Kasumi-1 (cell line): ENCODE measurements around the gene CDC26.
A peak's percentile ranks its signal among the peaks of the same experiment; 100 is the strongest.
"Not testable (repeated sequence)": the region's sequence is repeated elsewhere in the genome, so short reads cannot be mapped to it uniquely, and the experiment has no call there.

ENCODE experiments used
- DNase-seq, 2 experiments: peaks; one replicate each; lab custom pipeline; 2025; lab: John Stamatoyannopoulos, UW

Gene CDC26

DNA sequence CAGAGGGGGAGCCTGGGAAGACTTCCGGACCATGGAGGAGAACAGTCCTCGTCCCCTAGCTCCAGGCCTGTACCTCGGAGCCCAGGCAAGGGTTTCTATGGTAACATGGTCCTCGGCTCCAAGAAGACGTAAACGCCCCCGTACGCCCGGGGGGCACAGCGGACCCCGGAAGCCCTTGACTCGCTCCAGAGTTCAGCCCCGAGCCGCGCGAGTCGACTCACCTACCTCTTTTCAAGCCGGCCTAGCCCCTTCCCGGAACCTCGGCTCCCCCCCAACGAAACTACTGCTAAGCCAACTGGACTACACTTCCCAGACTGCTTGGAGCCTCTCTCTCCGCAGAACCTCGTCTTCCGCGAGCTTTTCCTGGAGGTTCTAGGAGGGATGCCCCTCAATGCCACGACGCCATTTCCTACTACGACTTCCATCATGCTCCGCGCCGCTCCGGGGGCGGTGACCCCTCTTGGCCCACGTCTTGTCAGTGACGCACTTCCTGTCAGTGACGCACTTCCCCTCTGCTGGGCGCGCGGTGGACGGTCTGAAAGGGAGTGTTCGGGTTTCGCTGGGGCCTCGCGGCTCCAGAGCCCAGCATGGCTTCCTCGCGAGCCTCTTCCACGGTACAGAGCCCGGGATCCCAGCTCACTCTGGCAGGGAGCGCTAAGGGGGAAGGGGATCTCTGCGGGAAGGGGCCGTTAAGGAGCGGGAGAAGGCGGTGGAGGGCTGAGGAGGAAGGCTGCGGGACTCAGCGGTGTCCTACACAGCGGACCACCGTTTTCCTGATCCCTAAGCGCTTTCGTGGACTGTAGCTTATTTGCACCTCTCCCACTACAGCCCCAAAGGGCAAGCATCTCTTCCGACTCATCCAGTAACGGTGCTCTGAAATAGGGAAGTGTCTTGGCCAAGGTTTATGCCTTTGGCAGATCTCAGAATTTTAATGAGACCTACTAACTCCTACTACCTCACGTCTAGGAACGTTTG lies at the start of gene CDC26, which contains the start of gene PRPF4:
CDC26 (minus strand) TSS at position 416 of the 975 bp plus-strand sequence. CDS start 3,065 bp downstream, outside the sequence.
PRPF4 (plus strand) TSS at position 502 of the 975 bp plus-strand sequence; CDS start at position 588, 86 bp downstream.
- DNase-seq: peak; percentile 98

DNA sequence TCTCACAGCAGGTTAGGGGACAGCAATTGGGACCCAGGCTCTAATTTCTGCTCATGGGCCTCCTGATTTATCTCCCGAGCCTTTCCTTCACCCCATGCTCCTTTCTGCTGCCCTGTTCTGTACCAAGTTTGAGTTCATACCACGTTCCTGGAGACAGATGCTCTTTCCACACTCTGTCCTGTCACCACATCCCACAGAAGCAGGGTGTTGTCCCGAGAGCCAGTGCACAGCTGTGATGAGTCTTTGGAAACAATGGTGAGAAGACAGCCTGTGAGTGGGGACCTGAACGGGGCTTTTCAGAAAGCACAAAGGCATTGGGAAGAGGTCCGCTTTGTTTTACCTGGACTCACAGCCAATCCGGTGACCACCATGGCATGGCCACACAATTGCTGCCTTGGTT lies 47.3 kb upstream of the CDC26 start:
- DNase-seq: no peak

DNA sequence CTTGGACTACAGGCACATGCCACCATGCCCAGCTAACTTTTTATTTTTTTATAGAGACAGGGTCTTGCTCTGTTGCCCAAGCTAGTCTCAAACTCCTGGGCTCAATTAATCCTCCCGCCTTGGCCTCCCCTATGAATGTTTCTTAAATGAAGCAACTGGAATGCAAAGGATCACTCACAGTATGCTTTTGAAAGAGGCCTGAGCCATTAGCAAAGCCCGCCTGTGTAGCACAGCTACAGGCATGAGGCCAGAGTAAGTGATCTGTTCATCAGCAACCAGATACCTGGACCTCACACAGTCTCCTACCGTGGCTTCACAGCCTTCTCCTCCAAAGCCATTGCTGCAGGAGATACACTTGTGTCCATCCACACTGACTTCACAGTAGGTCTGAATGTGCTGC lies 44.7 kb upstream of the CDC26 start:
- no peak for DNase-seq

DNA sequence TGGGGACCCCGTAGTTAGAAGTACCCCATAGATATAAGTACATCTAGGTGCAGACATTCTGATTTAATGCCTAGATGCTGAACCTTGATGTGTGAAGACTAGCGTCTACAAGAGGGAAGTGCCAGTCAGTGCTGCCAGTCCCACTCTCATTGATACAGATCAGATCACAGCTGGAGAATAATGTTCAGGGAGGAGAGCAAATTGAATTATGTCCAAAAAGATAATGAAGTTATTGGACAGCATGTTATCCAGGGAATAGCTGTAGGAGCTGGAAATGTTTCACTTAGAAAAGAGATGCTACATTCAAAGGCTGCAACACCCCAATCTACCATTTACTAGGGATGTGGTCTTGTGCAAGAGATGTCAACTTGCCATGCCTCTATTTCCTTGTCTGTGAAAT lies 43.7 kb upstream of the CDC26 start:
- DNase-seq: no peak

DNA sequence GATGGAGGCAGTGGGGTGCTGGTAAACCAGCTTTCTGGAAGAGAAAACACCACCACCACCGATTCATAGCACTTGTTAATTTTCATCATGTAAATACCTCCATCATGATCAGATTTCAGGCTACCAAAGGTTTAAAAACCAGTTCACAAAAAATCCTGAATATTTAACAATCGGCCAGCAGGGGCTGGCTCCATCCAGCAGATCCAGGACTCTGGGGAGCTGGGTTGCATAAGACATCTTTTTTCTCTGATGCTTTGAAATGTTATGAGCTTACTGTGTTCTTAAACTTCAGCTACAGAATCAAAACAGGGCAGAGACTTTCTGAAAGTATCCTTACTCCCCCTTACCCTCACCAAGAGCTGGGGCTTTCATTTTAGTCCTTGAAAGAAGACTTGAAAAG lies 42.4 kb upstream of the CDC26 start:
- DNase-seq: no peak

DNA sequence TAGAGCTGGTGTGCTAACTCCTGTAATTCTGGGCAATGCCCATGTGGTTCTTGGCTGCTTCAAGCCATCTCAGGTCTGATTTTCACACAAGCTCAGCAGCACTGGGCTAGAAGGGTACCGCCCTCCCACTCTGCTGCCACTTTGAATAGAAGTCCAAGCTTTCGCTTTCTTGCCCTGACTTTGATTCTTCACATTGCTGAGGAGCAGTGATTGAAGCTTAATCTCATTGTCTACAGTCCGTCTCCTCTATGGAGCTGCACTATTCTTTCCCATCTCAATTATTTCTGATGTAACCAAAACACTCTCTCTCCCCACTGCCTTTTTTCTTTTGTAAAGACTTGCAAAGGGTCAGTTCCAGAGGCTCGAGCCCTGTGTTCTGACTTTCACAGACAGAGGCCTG lies 40.7 kb upstream of the CDC26 start:
- no peak for DNase-seq

DNA sequence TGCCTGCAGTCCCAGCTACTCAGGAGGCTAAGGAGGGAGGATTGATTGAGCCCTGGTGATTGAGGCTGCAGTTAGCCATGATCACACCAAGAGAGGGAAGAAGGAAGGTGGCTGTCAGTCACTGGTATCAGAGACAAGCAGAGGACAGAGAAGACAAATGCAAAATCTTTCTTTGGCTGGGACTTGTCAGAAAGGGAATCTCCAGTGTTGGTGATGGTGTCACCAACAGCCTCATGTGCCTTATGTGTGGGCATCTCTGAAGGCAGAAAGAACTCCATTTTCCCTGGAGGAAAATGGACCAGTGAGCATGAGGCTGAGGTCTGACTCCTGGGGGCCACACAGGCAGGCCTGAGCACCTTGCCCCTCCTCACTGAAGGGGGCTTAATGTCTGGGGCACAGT lies 39.9 kb upstream of the CDC26 start:
- DNase-seq: no peak

DNA sequence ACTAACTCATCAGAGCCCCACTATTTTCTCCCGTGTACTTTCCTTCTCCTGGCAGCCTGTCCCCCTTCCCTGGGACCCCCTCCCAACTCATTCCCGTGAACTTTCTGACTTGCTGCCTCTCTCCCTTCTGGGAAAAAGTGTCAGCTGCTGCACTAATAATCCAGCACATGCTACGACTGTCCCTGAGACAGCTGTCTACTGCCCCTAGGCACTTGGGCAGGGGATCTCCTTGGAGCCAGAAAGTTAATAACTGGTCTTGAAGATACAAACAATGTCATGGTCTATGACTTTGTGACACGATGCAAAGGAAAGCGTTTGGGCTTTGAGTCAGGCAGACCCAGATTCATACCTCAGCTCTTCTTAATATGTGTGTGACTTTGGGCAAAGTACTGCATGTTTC lies 37.9 kb upstream of the CDC26 start:
- no peak for DNase-seq

DNA sequence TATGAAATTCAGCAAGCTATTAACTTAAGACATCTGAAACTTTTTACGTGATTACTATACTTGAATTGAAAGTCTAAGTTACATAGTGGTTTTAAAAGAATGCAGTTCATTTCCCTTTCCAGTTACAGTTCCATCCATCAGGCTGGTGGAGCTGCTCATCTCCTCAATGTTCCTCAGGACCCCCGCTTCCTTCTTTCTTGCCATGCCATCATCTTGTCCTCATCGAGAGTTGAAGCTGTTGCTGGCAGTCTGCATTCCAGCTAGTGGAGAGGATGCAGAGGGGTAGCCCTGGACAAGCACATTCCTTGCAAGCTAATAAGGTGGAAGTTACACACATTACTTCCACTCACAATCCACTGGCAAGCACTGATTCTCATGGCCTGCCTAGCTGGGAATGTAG lies 36.6 kb upstream of the CDC26 start:
- no peak for DNase-seq

DNA sequence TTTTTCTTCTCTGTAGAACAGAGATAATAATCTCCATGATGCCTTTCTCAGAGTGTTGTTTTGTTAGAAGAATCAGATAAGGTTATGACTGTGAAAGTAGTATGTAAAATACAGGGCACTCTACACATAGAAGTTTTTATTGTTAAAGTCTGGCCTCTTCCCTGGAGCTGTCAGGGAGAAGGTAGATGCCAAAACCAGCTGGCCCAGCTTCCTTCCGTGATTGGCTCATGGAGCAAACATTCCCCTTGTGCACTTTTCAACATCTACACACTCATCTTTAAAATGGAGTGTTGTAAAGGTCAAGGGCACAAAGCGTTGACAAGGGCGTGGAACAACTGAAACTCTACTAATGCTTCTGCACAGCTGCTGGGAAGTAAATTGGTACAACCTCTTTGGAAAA lies 35.2 kb upstream of the CDC26 start:
- DNase-seq: no peak

DNA sequence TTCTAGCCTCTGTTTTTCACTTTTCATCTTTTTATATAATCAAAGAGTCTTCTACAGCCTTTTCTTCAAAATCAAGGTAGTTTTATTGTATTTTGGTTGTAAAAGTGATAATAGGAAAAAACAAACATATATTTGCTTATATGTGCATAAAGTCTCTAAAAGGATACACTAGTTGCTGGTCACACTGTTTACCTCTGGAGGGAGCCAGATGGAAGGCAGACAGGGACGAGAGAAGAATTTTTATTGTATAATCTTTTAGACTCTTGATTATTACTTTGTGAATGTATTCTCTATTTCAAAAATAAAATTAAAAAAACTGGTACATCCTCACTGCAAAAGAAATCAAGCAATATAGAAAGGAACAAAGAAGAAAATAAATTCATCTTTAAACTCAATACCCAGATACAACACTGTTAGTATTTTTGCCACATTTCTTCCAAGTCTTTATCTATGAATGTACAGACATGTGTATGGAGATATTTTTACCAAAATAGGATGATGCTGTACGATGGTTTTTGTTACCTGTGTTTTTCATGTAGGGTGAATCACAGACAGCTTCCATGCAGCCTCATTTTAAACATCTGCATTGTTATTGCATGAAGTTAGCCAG lies 33.9 kb upstream of the CDC26 start:
- peak; percentile 58 to 78 for DNase-seq

DNA sequence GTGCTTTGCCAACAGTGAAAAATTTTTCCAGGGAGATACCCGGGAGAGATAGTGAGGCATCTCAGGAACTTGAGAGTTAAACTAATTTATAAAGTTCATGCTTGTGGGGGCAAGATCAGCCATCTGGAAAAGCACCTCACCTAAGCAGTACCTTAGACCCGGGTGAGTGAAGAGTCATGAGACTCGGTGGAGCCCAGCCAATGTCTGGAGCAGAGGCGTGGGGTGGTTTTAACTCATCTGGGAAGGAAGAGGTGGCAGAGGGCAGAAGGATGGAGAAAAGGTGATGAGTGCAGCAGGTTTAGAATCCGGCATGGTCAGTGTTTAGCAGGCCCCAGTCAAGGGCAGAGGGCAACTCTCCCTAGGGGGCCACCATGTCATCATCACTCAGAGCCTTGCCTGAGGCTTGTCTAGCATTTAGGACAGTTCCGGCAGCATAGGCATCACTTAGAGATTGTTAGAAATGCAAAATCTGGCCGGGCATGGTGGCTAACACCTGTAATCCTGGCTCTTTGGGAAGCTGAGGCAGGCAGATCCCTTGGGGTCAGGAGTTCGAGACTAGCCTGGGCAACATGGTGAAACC lies 32.1 kb upstream of the CDC26 start:
- no peak for DNase-seq

DNA sequence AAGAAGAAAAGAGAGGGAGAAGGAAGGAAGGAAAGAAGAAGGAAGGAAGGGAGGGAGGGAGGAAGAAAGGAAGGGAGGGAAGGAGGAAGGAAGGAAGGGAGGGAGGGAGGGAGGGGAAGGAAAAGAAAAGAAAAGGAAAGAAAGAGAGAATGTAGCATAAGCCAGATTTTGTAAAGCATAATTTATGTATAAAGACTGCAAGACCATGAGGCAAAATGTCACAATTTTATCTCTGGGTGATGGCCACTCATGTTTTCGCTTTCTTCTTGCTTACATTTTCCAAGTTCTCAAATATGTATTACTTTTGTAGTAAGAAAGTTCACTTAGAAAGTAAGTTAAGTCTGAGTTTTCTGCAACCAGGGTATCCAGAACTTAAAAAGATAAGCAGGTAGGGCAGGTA lies 31.2 kb upstream of the CDC26 start:
- no peak for DNase-seq

DNA sequence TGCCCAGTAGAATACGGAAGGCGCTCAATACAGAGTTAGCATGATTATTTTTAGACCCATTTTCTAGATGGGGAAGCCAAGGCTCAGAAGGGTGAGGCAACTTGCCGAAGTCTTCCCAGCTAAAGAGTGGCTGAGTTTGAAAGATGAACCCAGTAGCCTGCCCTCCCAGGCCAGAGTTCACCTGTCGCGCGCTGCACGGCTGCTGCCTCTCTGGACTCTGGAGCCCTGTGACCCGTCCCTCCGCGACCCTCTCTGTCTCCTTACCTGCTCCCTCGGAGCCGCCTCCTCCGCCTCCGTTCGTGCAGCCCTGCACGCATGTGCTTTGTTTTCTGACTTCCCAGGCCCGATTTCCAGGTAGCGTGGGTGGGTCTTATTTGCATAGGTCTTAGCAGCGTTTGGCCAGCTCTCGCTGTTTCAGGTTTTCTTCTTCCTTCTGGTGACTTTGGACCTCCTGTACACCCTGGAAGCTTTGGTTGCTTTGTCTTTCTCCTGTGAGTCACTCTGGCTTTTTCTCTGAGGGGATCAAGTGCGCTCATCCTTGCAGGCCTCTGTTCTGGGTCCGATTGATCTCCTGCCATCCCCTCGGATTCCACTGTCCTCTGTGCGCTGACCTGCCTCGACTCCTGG lies 27.5 kb upstream of the CDC26 start, which contains the start of gene RNF183:
RNF183 (minus strand) TSS at position 585 of the 627 bp plus-strand sequence. CDS start 5,192 bp downstream, outside the sequence.
- no peak for DNase-seq

DNA sequence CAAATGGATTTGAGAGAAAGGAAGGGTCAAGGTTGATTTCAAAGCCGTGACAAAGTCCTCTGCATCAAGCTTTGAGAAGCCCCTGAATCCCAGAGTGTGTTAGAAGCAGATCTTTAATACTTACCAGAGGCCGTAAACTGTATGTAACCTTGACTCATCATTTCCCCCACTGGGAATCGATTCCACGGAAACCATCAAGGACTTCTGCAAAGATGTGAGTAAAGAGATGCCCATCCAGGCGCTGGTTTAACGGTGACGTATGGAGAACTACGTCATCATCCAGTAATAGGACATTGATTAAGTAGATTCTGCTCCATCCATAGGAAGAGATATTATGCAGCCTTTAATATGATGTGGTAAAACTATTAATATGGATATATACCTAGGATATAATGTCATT lies 26.2 kb upstream of the CDC26 start:
- no peak for DNase-seq

DNA sequence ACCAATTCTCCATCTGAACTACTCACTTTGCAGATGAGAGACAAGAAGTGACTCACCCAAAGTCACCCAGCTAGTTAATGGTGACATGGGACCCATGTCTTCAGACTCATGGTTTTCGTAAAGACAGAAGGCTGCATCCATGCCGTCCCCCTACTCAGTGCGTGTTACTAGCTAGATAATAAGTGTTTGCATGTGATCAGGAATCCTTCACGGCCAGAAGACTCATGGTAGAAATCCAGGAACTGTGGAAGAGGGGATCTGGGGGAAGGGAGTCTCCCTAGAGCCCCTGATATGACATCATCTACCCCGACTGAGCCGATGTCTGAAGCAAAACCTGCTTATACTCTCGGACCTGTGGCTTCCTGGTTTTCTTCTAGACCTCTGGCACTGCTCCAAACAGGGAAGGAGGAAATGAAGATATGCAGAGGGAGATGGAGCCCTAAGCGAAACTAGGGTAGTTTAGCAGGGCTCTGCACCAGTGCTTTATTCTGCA lies 24.5 kb upstream of the CDC26 start:
- DNase-seq: peak; percentile 50 to 68

DNA sequence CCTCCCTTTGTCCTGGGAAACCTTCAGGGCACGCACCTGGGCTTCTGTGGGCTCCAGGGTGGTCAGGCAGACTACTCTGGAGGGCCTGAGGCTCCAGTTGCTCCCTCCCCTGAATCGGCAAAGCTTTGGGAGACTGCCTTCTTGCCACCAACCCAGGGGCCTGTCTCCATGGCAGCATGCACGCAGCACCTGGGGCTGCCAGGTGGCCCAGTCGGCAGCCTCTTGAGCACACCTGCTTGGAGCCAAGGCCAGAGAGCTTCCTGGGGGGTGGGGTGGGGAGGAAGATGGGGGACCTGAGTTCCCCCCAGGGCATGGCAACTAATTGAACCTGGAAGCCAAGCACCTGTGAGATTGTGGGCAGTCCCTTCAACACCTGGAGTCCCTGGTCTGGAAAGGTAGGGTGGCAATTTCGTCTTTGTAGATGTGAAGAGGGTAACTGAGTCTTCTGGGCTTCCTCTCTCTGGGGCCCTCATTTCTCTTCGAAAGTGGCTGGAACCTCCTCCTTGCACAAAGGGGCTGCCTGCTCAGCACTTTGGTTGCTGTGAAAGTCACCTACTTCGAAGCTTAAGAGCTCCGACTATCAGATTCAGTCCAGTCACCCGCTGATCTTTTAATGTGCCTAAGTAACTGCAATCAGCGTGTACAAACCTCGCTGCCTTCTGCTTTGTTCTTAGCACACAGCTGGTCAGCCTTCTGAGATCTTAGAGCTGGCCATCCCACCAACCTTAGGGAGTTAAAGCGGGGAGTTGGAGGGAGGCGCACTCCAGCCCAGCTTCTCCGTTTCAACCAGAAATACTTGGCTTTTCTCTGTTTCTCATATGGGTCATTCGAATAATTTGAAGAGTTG lies 23.8 kb upstream of the CDC26 start:
- no peak for DNase-seq

DNA sequence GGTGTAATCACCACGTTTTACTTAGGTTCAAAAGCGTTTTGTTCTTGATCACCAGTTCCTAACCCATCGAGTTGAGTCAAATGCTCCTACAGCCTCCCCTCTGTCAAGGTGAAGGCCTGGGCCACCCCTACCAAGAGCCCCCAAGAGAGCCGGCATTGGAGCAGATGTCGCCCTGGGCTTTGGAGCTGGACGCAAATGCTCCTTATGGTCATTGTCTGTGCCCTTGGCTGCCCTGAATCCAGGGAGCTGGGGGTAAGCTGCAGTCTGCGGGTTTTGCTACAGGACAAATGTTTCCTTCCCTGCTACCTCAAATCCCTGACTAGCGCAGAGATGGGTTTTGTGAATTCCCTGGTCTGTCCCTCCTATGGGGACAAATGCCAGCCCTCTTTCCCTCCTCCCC lies 22.9 kb upstream of the CDC26 start:
- no peak for DNase-seq

DNA sequence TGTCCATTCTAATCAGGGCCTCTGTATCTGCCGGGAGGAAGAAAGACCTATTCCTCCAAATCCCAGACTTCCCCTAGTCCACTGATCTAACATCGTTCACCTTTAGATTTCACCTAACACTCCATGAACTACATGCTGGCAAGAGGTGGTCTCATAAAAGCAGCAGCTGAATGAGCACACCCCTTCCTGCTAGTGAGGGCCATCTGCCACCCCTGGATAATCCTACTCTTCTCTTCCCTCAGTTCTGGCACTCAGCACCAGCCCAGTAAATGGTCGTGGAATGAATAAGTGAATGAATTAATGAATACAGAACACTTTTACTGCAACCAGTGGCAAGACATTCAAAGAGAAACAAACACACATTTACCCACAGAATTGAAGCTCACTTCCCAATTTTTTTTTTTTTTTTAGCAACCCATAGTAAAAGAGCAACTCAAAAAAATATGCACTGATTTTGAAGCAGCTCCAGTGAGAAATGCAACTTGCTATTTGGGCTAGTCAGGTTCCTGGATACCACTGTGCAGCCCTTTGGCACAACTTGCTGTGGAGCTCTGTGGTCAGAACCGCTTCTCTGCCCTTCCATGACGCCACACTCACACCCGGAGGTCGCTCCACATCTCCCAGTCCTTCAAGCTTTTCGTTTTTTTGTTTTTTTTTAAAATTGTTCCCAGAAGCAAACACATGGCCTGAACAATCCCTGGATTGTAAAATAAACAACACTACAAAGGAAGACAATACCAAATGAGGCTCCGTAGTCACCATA lies 21.6 kb upstream of the CDC26 start:
- DNase-seq: no peak

DNA sequence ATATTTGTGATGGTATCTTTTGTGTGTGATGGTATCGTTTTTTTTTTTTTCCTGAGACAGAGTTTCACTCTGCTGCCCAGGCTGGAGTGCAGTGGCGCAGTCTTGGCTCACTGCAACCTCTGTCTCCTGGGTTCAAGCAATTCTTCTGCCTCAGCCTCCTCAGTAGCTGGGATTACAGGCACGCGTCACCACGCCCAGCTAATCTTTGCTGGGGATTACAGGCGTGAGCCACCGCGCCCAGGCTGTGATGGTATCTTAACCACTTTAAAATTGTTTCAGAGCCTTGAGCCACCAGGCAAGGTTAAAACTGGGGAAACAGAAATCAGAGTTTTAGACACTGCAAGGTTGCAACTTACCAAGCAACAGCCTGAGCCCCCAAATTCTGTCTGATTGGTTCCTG lies 20.9 kb upstream of the CDC26 start:
- not testable (repeated sequence) for DNase-seq
